GM10266 (cell line): ENCODE data around the gene TSEN34.
"Not testable (repeated sequence)": the region's sequence is repeated elsewhere in the genome, so short reads cannot be mapped to it uniquely, and the experiment has no call there.

Source experiments
- DNase-seq: peaks from one replicate; pipeline ENCODE4 v3.0.0; 2012; ENCODE audit errors: extremely low spot score
- TF ChIP-seq, protein P1 (sequence below): IDR thresholded peaks from 2 replicates; pipeline ENCODE4 v1.5.1; 2012; ENCODE audit warnings: mild to moderate bottlenecking, low read depth; ENCODE audit not compliant: control insufficient read depth, insufficient read depth; ENCODE audit errors: missing control alignments

The TSEN34 gene

DNA sequence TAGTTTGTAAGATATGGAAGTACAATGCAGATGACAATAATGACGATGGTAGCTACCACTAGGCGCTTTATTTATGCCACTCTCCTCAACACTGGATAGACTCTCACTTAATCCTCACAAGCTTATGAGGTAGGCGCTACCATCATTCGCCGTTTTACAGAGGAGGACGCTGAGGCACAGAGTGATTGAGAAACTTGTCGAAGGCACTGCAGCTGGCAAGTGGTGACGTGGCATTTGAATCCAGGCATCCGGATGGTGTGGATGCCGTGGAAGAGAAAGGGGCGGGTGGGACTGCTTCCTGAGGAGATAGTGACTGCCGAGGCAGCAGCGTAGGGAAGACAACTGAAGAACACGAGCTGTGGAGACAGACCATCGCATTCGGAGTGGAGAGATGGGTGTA, 8.3 kb downstream of the TSEN34 start:
- no peak for DNase-seq
- TF ChIP-seq, protein P1, sequence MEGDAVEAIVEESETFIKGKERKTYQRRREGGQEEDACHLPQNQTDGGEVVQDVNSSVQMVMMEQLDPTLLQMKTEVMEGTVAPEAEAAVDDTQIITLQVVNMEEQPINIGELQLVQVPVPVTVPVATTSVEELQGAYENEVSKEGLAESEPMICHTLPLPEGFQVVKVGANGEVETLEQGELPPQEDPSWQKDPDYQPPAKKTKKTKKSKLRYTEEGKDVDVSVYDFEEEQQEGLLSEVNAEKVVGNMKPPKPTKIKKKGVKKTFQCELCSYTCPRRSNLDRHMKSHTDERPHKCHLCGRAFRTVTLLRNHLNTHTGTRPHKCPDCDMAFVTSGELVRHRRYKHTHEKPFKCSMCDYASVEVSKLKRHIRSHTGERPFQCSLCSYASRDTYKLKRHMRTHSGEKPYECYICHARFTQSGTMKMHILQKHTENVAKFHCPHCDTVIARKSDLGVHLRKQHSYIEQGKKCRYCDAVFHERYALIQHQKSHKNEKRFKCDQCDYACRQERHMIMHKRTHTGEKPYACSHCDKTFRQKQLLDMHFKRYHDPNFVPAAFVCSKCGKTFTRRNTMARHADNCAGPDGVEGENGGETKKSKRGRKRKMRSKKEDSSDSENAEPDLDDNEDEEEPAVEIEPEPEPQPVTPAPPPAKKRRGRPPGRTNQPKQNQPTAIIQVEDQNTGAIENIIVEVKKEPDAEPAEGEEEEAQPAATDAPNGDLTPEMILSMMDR = no peak

DNA sequence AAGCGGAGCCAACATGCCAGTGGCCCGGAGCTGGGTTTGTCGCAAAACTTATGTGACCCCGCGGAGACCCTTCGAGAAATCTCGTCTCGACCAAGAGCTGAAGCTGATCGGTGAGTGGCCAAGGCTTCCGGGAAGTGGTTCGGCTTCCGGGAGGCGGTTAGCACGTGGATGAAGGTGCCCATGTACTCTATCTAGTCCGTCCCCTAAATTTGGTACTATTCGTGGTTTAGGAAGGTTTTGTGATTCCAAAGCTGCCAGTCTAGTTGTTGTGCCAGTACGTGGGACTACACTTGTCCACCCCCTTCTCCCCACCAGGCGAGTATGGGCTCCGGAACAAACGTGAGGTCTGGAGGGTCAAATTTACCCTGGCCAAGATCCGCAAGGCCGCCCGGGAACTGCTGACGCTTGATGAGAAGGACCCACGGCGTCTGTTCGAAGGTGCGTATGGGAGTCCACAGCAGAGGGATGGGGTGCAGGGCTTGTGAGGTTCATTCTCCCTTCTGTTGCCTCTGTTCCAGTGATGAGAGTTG, 10.1 kb downstream of the TSEN34 start:
- TF ChIP-seq, protein P1 = no peak
- no peak for DNase-seq

DNA sequence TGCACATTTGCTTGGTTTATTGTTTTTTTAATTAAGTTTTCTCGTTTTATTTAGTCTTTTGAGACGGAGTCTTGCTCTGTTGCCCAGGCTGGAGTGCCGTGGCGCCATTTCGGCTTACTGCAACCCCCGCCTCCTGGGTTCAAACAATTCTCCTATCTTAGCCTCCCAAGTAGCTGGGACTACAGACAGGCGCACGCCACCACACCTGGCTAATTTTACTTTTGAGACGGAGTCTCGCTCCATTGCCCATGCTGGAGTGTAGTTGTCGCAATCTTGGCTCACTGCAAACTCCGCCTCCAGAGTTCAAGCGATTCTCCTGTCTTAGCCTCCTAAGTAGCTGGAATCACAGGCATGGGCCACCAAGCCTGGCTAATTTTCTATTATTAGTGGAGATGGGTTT, 10.9 kb downstream of the TSEN34 start:
- TF ChIP-seq, protein P1 = no peak
- no peak for DNase-seq

DNA sequence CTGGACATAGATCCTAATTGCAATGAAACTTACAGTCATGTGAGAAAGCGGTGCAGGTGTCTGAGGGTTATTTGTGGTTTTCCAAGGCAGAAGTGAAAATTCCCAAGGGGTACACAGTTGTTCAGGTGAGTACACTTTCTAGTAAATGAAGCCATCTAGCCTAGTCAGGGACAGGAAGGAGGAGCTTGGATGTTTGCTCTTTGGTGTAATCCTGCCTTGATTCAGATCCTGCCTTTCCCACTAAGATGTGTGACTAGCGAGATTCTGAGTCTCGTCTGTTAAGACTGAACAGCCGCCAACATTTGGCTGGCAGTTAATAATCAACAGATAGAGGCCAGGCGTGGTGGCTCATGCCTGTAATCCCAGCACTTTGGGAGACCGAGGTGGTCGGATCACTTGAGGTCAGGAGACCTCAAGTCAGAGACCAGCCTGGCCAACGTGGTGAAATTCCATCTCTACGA, 12.1 kb downstream of the TSEN34 start:
- TF ChIP-seq, protein P1 = no peak
- no peak for DNase-seq

DNA sequence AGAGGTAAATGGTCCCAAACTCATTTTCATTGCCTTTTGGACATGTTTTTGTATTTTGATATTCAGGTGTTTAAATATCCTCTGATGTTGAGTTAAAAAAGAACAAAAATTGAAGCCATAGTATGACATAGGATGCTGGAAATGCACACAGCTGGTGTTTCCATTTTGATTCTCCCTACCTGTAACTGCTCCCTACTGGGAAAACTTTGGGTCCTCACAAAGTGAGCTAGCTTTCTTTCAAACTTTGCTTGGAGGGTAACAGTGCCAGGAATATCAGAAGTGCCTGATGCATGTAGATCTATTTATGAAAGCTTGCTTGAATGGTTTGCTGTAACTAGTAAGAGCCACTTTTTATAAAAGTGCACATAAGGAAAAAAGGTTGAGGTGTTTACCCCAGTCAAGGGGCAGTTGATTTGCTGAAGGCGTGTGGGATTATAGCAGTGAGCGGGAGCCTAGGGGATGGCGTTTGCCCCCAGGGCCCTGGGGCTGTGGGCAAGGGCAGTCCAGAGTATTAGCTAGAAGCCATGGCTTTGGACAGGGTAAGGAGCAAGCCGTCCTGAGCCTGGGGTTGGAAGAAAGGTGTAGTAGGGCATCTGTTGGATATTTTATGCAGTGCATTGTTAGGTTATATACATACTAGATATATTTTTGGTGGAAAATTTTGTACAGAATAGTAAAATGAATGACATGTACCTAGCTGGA, 13.8 kb downstream of the TSEN34 start:
- TF ChIP-seq, protein P1 = no peak
- DNase-seq = no peak

DNA sequence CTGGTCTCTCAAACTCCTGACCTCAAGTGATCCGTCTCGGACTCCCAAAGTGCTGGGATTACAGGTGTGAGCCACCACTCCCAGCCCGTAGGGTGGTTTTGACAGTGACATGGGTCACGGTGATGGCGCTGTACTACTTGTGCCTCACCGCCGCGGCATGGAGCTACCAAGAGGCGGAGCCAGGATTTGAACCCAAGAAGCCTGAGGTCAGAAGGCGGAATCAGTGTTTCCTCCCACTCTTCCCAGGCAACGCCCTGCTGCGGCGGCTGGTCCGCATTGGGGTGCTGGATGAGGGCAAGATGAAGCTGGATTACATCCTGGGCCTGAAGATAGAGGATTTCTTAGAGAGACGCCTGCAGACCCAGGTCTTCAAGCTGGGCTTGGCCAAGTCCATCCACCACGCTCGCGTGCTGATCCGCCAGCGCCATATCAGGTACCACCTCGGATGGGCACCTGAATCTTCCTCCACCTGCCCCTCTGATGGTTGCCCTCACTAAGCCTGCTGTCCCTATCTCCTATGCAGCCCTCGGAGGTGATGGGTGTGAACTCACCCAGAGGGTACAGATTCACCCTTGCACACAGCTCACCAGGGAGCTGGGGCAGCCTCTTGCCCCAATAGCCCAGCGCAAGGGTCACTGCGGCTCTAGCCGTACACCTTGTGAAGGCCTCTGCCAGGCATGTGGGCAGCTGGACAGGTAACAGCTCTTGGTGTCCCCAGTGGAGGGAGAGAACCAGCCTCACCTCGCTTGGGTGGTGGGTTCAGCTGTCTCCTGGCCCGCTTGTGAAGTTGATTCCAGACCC, 15.1 kb downstream of the TSEN34 start:
- TF ChIP-seq, protein P1 = no peak
- no peak for DNase-seq

DNA sequence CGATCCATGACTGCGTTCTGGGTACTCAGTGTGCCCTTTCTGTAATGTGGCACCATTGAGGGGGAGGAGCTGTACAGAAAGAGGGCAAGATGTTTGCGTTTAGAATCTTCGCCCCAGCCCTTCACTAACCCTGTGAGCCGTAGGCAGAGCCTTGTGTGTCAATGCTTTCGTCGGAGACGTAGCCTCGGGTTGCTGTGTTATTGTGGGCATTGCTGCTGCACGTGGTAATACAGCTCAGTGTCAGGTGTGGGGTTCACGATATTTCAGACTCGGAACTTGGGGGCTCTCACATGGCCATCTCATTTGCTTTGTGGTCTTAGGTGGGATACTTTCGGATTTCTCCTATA, 15.7 kb downstream of the TSEN34 start:
- TF ChIP-seq, protein P1 = no peak
- DNase-seq = no peak

DNA sequence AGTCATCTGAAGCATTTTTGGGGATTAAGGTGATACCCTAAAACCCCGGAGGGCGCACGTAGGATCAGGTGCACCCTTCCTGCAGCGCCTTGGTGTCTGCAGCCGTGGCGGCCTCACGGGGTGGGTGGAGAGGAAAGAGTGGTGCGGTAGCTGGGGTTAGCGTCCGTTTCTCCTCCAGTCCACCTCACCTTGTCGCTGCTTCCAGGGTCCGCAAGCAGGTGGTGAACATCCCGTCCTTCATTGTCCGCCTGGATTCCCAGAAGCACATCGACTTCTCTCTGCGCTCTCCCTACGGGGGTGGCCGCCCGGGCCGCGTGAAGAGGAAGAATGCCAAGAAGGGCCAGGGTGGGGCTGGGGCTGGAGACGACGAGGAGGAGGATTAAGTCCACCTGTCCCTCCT, 16.1 kb downstream of the TSEN34 start:
- DNase-seq = not testable (repeated sequence)
